Keratinocyte (primary cell): ENCODE measurements around the gene UBE4B.

Experiments
- CTCF ChIP-seq, 3 experiments: IDR thresholded peaks in 1 of 3; conservative IDR thresholded peaks in 1 of 3; optimal IDR thresholded peaks in 1 of 3; 2 replicates in 2 of 3; 3 replicates in 1 of 3; pipeline versions ENCODE3 to v1.5.1; 2011; ENCODE audit warnings: low read length in 3 of 3, mild to moderate bottlenecking in 3 of 3, moderate library complexity in 2 of 3, control low read depth in 1 of 3, inconsistent platforms in 1 of 3; ENCODE audit not compliant: insufficient read depth in 2 of 3; ENCODE audit errors: extremely low read depth in 1 of 3
- EZH2 ChIP-seq: IDR thresholded peaks from one replicate; pipeline ENCODE4 v1.6.1; 2012; ENCODE audit warnings: inconsistent platforms, mild to moderate bottlenecking, low read length, moderate library complexity

DNA sequence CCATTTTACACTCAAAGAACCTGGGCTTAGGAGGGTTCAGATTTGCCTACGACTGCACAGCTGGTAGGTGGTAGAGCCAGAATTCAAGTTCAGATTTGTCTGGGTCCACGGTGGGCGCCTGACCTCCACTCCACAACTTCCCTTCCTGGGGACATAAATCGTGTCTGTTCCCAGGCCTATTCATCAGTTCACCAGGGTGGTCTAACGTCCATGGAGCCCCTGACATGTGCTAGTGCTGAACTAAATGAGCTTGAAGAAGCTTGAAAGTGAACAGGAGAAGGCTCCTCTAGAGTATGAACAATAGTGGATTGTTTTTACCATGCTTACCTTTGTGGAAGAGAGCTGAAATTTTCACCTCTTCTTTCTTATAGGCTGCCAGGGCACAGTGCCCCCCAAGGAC lies 145.1 kb downstream of the UBE4B start:
- TF ChIP-seq CTCF (optimal IDR thresholded peaks at IDR 0.05 in 1 of 3, IDR thresholded peaks at IDR 0.05 in 1 of 3, conservative IDR thresholded peaks at IDR 0.05 in 1 of 3; ENCODE audit: extremely low read depth in 1 of 3, insufficient read depth in 2 of 3, low read length in 3 of 3) (no peak), EZH2 (no peak)
